ENCODE data around the gene DOCK11.

DOCK11 gene

GRCh38 chrX:118669435-118669834 lies 173.8 kb downstream of the DOCK11 start:
- H4K20me1 ChIP-seq (ENCODE audit: insufficient read depth, low read length): no peaks in the 10 kb centered on the region
- no peak for TF ChIP-seq EZH2 (IDR thresholded peaks at IDR 0.05; ENCODE audit: borderline replicate concordance, low read length)
- TF ChIP-seq CTCF (IDR thresholded peaks at IDR 0.05; ENCODE audit: low read length): no peak
- H3K4me1 ChIP-seq (ENCODE audit: insufficient read depth, low read length, severe bottlenecking): no peaks in the 10 kb centered on the region
- H3K36me3 ChIP-seq (ENCODE audit: insufficient read depth, low read length): no peaks in the 10 kb centered on the region
- H3K79me2 ChIP-seq (ENCODE audit: insufficient read depth, low read length): no peaks in the 10 kb centered on the region
- H3K9ac ChIP-seq (ENCODE audit: low read length): no peak overlapping the region
- no peak overlapping the region for H3K4me2 ChIP-seq (ENCODE audit: low read length)
- no peaks in the 10 kb centered on the region for H3K9me2 ChIP-seq (ENCODE audit: low read depth, low read length)
- H3K27me3 ChIP-seq (ENCODE audit: insufficient read depth, low read length): no peaks in the 10 kb centered on the region
- H3F3A ChIP-seq (ENCODE audit: insufficient read depth, low read length): no peaks in the 10 kb centered on the region
- H3K27ac ChIP-seq (ENCODE audit: low read depth, low read length, poor library complexity, severe bottlenecking): no peak overlapping the region
- H3K4me3 ChIP-seq (ENCODE audit: low read depth, low read length, poor library complexity, severe bottlenecking): no peak overlapping the region
- H2AFZ ChIP-seq (ENCODE audit: low read length): no peak overlapping the region
- no peaks in the 10 kb centered on the region for H3K9me3 ChIP-seq (ENCODE audit: low read length)

- no peak overlapping the region for H3K9ac ChIP-seq (ENCODE audit: low read length)
- H4K20me1 ChIP-seq (ENCODE audit: insufficient read depth, low read length): no peaks in the 10 kb centered on the region
- no peak overlapping the region for H3K27ac ChIP-seq (ENCODE audit: low read depth, low read length, poor library complexity, severe bottlenecking)
- no peaks in the 10 kb centered on the region for H3K79me2 ChIP-seq (ENCODE audit: insufficient read depth, low read length)
- H2AFZ ChIP-seq (ENCODE audit: low read length): no peak overlapping the region
- peaks cover 3% of the 10 kb centered on the region for H3K36me3 ChIP-seq (ENCODE audit: insufficient read depth, low read length)
- TF ChIP-seq CTCF (IDR thresholded peaks at IDR 0.05; ENCODE audit: low read length): no peak
- TF ChIP-seq EZH2 (IDR thresholded peaks at IDR 0.05; ENCODE audit: borderline replicate concordance, low read length): no peak
- H3K27me3 ChIP-seq (ENCODE audit: insufficient read depth, low read length): no peaks in the 10 kb centered on the region
- H3K9me3 ChIP-seq (ENCODE audit: low read length): no peaks in the 10 kb centered on the region
- no peak overlapping the region for H3K4me3 ChIP-seq (ENCODE audit: low read depth, low read length, poor library complexity, severe bottlenecking)
- H3K4me1 ChIP-seq (ENCODE audit: insufficient read depth, low read length, severe bottlenecking): no peaks in the 10 kb centered on the region
- H3K4me2 ChIP-seq (ENCODE audit: low read length): no peak overlapping the region
- no peaks in the 10 kb centered on the region for H3F3A ChIP-seq (ENCODE audit: insufficient read depth, low read length)
- no peaks in the 10 kb centered on the region for H3K9me2 ChIP-seq (ENCODE audit: low read depth, low read length)
Observed at GRCh38 chrX:118675326-118675965, 179.8 kb downstream of the DOCK11 start.

GRCh38 chrX:118675966-118676349 lies 180.3 kb downstream of the DOCK11 start:
- no peak overlapping the region for H3K4me2 ChIP-seq (ENCODE audit: low read length)
- H2AFZ ChIP-seq (ENCODE audit: low read length): no peak overlapping the region
- H3K36me3 ChIP-seq (ENCODE audit: insufficient read depth, low read length): peaks cover 3% of the 10 kb centered on the region
- no peak overlapping the region for H3K27ac ChIP-seq (ENCODE audit: low read depth, low read length, poor library complexity, severe bottlenecking)
- no peak overlapping the region for H3K9ac ChIP-seq (ENCODE audit: low read length)
- no peaks in the 10 kb centered on the region for H3K79me2 ChIP-seq (ENCODE audit: insufficient read depth, low read length)
- no peaks in the 10 kb centered on the region for H3K9me3 ChIP-seq (ENCODE audit: low read length)
- no peak overlapping the region for H3K4me3 ChIP-seq (ENCODE audit: low read depth, low read length, poor library complexity, severe bottlenecking)
- H3K27me3 ChIP-seq (ENCODE audit: insufficient read depth, low read length): no peaks in the 10 kb centered on the region
- H3K4me1 ChIP-seq (ENCODE audit: insufficient read depth, low read length, severe bottlenecking): no peaks in the 10 kb centered on the region
- no peaks in the 10 kb centered on the region for H4K20me1 ChIP-seq (ENCODE audit: insufficient read depth, low read length)
- TF ChIP-seq EZH2 (IDR thresholded peaks at IDR 0.05; ENCODE audit: borderline replicate concordance, low read length) (no peak), CTCF (IDR thresholded peaks at IDR 0.05; ENCODE audit: low read length) (no peak)
- no peaks in the 10 kb centered on the region for H3F3A ChIP-seq (ENCODE audit: insufficient read depth, low read length)
- no peaks in the 10 kb centered on the region for H3K9me2 ChIP-seq (ENCODE audit: low read depth, low read length)
